Measurements from ENCODE around the gene TIFAB. TPM values are rescaled to one million over a fixed set of nuclear protein-coding genes. Genes with fewer than 3 reads are reported as not detected.

TIFAB gene
- total RNA-seq, 1 experiment from 2014 or later: not detected

DNA sequence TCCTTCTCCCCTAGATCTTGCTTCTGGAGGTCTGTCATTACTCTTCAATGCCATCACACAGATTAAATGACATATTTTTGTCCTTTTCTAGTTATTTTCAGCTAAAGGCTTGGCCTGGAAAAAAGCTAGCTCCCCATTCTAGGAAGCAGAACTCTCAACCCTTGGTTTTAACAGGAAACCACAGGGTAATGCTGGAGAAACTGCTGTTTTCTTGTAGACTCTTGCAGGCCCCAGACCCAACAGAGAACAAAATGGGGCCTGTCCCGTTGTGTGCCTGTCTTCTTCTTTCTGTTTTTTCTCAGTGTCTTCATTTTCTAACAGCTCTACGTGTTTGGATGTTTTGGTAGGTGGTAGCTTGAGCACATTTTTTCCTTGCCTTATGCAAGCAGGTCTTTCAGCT lies 26.5 kb downstream of the TIFAB start:
- TF ChIP-seq TCF7L2 (IDR thresholded peaks at IDR 0.05; ENCODE audit: low read depth, low read length) (no peak), SIN3A (IDR thresholded peaks at IDR 0.05; ENCODE audit: borderline replicate concordance, insufficient read depth, low read depth, low read length) (no peak), POLR2AphosphoS5 (IDR thresholded peaks at IDR 0.05; ENCODE audit: low read depth, low read length) (no peak)
- TF ChIP-seq, protein P1, sequence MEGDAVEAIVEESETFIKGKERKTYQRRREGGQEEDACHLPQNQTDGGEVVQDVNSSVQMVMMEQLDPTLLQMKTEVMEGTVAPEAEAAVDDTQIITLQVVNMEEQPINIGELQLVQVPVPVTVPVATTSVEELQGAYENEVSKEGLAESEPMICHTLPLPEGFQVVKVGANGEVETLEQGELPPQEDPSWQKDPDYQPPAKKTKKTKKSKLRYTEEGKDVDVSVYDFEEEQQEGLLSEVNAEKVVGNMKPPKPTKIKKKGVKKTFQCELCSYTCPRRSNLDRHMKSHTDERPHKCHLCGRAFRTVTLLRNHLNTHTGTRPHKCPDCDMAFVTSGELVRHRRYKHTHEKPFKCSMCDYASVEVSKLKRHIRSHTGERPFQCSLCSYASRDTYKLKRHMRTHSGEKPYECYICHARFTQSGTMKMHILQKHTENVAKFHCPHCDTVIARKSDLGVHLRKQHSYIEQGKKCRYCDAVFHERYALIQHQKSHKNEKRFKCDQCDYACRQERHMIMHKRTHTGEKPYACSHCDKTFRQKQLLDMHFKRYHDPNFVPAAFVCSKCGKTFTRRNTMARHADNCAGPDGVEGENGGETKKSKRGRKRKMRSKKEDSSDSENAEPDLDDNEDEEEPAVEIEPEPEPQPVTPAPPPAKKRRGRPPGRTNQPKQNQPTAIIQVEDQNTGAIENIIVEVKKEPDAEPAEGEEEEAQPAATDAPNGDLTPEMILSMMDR (IDR thresholded peaks at IDR 0.05): no peak
- TF ChIP-seq, protein P2, sequence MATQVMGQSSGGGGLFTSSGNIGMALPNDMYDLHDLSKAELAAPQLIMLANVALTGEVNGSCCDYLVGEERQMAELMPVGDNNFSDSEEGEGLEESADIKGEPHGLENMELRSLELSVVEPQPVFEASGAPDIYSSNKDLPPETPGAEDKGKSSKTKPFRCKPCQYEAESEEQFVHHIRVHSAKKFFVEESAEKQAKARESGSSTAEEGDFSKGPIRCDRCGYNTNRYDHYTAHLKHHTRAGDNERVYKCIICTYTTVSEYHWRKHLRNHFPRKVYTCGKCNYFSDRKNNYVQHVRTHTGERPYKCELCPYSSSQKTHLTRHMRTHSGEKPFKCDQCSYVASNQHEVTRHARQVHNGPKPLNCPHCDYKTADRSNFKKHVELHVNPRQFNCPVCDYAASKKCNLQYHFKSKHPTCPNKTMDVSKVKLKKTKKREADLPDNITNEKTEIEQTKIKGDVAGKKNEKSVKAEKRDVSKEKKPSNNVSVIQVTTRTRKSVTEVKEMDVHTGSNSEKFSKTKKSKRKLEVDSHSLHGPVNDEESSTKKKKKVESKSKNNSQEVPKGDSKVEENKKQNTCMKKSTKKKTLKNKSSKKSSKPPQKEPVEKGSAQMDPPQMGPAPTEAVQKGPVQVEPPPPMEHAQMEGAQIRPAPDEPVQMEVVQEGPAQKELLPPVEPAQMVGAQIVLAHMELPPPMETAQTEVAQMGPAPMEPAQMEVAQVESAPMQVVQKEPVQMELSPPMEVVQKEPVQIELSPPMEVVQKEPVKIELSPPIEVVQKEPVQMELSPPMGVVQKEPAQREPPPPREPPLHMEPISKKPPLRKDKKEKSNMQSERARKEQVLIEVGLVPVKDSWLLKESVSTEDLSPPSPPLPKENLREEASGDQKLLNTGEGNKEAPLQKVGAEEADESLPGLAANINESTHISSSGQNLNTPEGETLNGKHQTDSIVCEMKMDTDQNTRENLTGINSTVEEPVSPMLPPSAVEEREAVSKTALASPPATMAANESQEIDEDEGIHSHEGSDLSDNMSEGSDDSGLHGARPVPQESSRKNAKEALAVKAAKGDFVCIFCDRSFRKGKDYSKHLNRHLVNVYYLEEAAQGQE (IDR thresholded peaks at IDR 0.05; ENCODE audit: insufficient read depth in 1 of 2, low read depth in 2 of 2, low read length in 1 of 2): no peak
- ATAC-seq (no peak), DNase-seq (ENCODE audit: low read depth, low spot score) (no peak)
- Histone ChIP-seq H3K4me1 (ENCODE audit: control insufficient read depth, insufficient read depth, low read length) (no peaks in the 10 kb centered on the region), H3K9me3 (ENCODE audit: control insufficient read depth, insufficient read depth, low read depth, low read length) (peaks cover 6% of the 10 kb centered on the region; the same call in 1 of the 2 replicates), H3K36me3 (ENCODE audit: control insufficient read depth, insufficient read depth, low read length) (no peaks in the 10 kb centered on the region), H3K4me3 (ENCODE audit: low read depth in 2 of 2, low read length in 2 of 2) (no peak overlapping the region), H3K27me3 (ENCODE audit: control insufficient read depth, insufficient read depth, low read length) (peaks cover 7% of the 10 kb centered on the region), H3K27ac (ENCODE audit: low read length) (no peak overlapping the region)
- no TSS peak for BruUV-seq (replicated peaks)
- intact Hi-C loops (cut with micrococcal nuclease; ENCODE audit: unreplicated experiment) (no loop called here), in situ Hi-C loops (cut with HindIII; ENCODE audit: low pct_unique_long_range_greater_than_20kb, low sequenced_read_pairs) (no loop called here)
- ChIA-PET POLR2A (no interaction called here), CTCF (interaction anchor here (0.7 kb wide), 1 partner anchor 84 kb away, joined by 4 read pairs; no protein-coding TSS in a partner anchor)

DNA sequence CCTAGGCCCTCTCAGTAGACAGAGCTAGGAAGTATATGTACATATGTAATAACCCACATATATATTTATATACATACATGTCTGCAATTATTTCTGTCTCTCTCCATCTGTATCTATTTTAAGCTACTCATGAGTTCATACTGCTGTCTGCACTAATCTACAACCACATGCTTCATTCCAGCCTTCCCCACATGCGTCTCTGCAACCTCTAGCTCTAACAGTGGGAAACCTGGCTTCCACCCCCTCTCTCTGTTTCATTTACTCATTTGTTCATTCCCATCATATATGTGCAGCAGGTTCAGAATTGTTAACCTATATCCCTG lies 28.3 kb downstream of the TIFAB start:
- ChIA-PET CTCF (no interaction called here), POLR2A (no interaction called here)
- DNase-seq (ENCODE audit: low read depth, low spot score): no peak
- Histone ChIP-seq H3K4me1 (ENCODE audit: control insufficient read depth, insufficient read depth, low read length) (no peaks in the 10 kb centered on the region), H3K27ac (ENCODE audit: low read length) (no peak overlapping the region), H3K9me3 (ENCODE audit: control insufficient read depth, insufficient read depth, low read depth, low read length) (peaks cover 3% of the 10 kb centered on the region; the same call in 1 of the 2 replicates), H3K4me3 (ENCODE audit: low read depth in 2 of 2, low read length in 2 of 2) (no peak overlapping the region), H3K27me3 (ENCODE audit: control insufficient read depth, insufficient read depth, low read length) (peaks cover 9% of the 10 kb centered on the region), H3K36me3 (ENCODE audit: control insufficient read depth, insufficient read depth, low read length) (no peaks in the 10 kb centered on the region)
- TF ChIP-seq POLR2AphosphoS5 (IDR thresholded peaks at IDR 0.05; ENCODE audit: low read depth, low read length) (no peak), TCF7L2 (IDR thresholded peaks at IDR 0.05; ENCODE audit: low read depth, low read length) (no peak)
- TF ChIP-seq, protein P1 (IDR thresholded peaks at IDR 0.05): no peak
- ATAC-seq: no peak
- intact Hi-C loops (cut with micrococcal nuclease; ENCODE audit: unreplicated experiment) (no loop called here), in situ Hi-C loops (cut with HindIII; ENCODE audit: low pct_unique_long_range_greater_than_20kb, low sequenced_read_pairs) (no loop called here)
- no TSS peak for BruUV-seq (replicated peaks)
